Loucy (cell line): Measurements from ENCODE around the gene SUPT3H.

Source experiments
- CTCF ChIP-seq: fragments of 200-600 bp; sonication (generic); conservative IDR thresholded peaks from 2 replicates; pipeline ENCODE4 v1.5.1; 2014; ENCODE audit warnings: mild to moderate bottlenecking, antibody characterized with exemption, low read length
- EZH2phosphoT487 ChIP-seq: fragments of 200-600 bp; IDR thresholded peaks from 2 replicates; pipeline ENCODE4 v1.6.1; 2018; ENCODE audit warnings: antibody characterized with exemption, mild to moderate bottlenecking, moderate library complexity, borderline replicate concordance

GRCh38 chr6:45021676-45022075 lies 356.1 kb downstream of the SUPT3H start:
- TF ChIP-seq CTCF (no peak), EZH2phosphoT487 (no peak)
